Progenitor cell of endocrine pancreas (in vitro differentiated cells): Measurements from ENCODE around the gene NTN5. TPM values are rescaled to one million over a fixed set of nuclear protein-coding genes. Genes with fewer than 3 reads are reported as not detected.

ENCODE experiments used
- DNase-seq: peaks from one replicate; pipeline ENCODE4 v3.0.0; 2021; ENCODE audit warnings: low spot score; ENCODE audit not compliant: unreplicated experiment
- H3K27ac Mint-ChIP-seq: 2 replicates; pipeline ENCODE4 v1.8.0; 2021; ENCODE audit warnings: mild to moderate bottlenecking, moderate library complexity, mixed read lengths
- H3K27me3 Mint-ChIP-seq: 2 replicates; pipeline ENCODE4 v1.8.0; 2021; ENCODE audit warnings: mixed read lengths
- H3K36me3 Mint-ChIP-seq: 2 replicates; pipeline ENCODE4 v1.8.0; 2022; ENCODE audit warnings: mixed read lengths; ENCODE audit not compliant: insufficient read depth
- H3K4me1 Mint-ChIP-seq: 2 replicates; pipeline ENCODE4 v1.8.0; 2021; ENCODE audit warnings: low read depth, mixed read lengths
- H3K4me3 Mint-ChIP-seq: 2 replicates; pipeline ENCODE4 v1.8.0; 2021; ENCODE audit warnings: low read depth, mild to moderate bottlenecking, moderate library complexity, mixed read lengths
- H3K9me3 Mint-ChIP-seq: 2 replicates; pipeline ENCODE4 v1.8.0; 2021; ENCODE audit warnings: low read depth, mixed read lengths
- total RNA-seq: library from RNA; stranded (reverse); gene quantifications from 2 replicates; pipeline ENCODE4 v1.2.1, GENCODE V29; 2021
- TF ChIP-seq, protein P1 (sequence below): fragments of 200-600 bp; sonication (generic); IDR thresholded peaks from one replicate; pipeline ENCODE4 v1.5.0; 2021; ENCODE audit warnings: antibody characterized with exemption, mild to moderate bottlenecking; ENCODE audit not compliant: unreplicated experiment

NTN5 gene
- total RNA-seq, 1 donor from 2014 or later: 0.91 TPM

DNA sequence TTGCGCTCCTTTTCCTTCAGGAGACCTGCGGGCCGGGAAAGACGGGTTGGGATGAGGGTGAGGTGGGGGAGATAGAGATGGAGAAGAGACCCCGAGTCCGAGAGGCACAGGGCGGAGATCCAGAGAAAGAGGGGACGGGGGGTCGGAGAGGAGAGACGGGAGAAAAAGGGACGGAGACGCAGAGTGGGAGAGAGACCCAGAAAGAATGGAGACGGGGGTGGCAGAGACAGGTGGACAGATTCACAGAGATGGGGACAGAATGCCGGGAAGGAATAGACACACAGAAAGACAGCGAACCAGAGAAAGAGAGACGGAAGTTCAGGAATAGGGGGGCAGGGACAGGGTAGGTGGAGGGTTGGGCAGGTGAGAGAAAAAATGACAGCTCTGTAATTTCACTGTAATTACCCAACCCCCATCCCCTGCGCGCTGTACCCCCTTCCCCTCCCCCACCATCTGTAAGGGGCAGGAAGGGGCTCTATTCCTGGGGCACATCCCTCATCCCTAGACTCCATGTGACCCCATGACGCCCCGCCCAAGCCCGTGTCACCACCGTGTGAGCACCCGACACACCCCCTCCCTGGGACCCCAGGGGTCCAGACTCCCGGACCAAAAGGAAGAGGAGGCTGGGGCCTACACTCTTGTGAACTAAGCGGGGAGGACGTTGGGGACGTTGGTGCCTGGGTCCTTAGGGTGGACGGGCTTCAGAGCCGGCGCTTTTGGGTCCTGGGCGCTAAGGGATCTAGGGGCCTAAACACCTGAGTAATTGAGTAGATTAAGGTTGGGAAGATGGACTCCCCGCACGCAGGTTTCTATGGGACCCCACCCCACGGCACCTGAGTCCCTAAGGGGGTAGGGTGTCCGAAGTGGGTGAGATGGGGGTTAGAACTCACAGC lies 36.6 kb downstream of the NTN5 start:
- H3K4me1 Mint-ChIP-seq: peaks cover 18% of the 10 kb centered on the region
- no peaks in the 10 kb centered on the region for H3K9me3 Mint-ChIP-seq
- no peak overlapping the region for H3K27ac Mint-ChIP-seq
- H3K27me3 Mint-ChIP-seq: peaks cover 12% of the 10 kb centered on the region
- H3K4me3 Mint-ChIP-seq: peak overlapping the region; percentile 85
- H3K36me3 Mint-ChIP-seq: no peaks in the 10 kb centered on the region
- DNase-seq: no peak
- TF ChIP-seq, protein P1, sequence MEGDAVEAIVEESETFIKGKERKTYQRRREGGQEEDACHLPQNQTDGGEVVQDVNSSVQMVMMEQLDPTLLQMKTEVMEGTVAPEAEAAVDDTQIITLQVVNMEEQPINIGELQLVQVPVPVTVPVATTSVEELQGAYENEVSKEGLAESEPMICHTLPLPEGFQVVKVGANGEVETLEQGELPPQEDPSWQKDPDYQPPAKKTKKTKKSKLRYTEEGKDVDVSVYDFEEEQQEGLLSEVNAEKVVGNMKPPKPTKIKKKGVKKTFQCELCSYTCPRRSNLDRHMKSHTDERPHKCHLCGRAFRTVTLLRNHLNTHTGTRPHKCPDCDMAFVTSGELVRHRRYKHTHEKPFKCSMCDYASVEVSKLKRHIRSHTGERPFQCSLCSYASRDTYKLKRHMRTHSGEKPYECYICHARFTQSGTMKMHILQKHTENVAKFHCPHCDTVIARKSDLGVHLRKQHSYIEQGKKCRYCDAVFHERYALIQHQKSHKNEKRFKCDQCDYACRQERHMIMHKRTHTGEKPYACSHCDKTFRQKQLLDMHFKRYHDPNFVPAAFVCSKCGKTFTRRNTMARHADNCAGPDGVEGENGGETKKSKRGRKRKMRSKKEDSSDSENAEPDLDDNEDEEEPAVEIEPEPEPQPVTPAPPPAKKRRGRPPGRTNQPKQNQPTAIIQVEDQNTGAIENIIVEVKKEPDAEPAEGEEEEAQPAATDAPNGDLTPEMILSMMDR: no peak

DNA sequence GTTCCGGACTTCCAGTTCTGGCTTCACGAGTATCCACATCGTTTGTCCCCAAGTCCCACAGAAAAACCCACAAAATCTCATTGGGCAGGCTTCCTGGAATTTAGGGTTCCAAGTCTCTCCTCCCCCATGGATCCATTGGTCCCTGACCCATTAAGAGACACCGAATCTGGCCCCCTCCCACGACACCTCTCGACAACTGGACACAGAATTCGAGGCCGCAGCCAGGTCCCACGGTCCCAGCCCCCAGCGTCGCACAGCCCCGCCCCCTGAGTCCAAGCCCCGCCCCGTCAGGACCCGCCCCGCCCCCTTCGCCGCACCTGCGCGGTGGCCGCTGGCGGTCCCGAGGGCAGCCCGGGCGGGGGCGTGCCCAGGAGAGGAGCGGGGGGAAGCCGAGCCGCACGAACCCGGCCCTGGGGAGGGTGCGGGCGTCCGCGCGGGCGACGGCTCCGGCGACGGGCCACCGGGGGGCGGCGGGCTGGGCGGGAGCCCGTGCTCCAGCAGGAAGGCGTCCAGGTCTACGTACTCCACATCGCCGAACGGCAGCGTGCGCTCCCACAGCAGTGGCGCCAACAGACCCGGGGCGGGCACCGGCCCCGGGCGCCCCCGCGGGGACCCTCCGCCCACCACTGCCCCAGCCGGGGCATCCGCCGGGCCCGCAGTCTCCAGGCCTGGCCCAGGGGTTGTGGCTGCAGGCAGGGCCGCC lies 37.4 kb downstream of the NTN5 start:
- peaks cover 11% of the 10 kb centered on the region for H3K27me3 Mint-ChIP-seq
- no peaks in the 10 kb centered on the region for H3K9me3 Mint-ChIP-seq
- peaks cover 18% of the 10 kb centered on the region for H3K4me1 Mint-ChIP-seq
- no peaks in the 10 kb centered on the region for H3K36me3 Mint-ChIP-seq
- TF ChIP-seq, protein P1: no peak
- DNase-seq: no peak
- peak overlapping the region; percentile 85 for H3K4me3 Mint-ChIP-seq
- peak overlapping the region; percentile 91 for H3K27ac Mint-ChIP-seq

DNA sequence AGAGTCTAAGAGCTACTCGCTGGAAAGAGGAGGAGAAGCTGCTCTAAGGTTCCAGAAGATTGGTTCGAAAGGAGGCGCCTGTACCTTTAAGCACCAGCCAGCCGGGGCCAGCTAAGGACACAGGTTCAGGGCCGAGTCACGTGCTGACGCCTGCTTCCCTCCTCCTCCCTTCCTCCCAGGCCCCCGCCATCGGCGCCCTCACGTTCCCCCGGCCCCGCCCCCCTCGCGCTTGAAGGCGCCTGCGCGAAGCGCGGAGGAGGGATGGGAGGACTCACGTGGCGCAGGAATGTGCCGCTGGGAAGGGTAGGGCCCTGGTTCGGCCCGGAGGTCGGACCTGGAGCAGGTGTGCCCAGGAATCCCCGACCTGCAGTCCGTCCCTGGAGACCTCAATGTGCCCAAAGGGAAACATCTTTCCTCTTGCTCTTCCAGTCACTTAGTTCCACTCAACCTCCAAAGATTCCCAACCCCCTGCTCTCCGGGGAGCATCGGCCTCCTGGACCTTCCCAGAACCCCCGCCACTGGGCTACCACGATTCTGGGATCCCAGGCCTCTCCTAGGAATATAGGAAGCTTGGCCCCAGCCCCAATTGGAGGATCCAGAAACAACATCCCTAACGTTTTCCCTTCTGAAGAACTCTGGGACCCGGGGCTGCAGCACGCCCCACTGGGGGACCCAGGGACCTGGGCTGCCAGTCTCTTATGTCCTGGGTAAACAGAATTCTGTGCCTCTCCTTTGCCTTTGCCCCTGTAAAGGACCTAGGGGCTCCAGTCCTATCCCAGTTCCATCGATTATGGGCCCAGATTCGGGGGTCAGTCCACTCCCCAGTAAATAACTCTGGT lies 38.2 kb downstream of the NTN5 start:
- TF ChIP-seq, protein P1: no peak

DNA sequence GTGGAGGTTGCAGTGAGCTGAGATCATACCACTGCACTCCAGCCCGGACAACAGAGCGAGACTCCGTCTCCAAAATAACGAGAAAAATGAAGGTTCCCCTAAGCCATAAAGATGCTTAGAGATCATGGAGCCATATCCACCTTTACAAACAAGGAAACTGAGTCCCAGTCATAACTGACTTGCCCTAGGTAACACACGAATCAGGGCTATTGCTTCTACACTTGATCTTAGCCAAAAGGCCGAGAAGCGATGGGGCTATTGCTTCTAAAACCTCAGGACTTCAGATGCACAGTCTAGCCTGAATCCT lies 38.8 kb downstream of the NTN5 start:
- Mint-ChIP-seq H3K27me3 (peaks cover 6% of the 10 kb centered on the region), H3K27ac (no peak overlapping the region), H3K36me3 (peaks cover 1% of the 10 kb centered on the region), H3K4me1 (peaks cover 22% of the 10 kb centered on the region), H3K9me3 (no peaks in the 10 kb centered on the region), H3K4me3 (no peak overlapping the region)
- no peak for DNase-seq
- TF ChIP-seq, protein P1: no peak

More for the DNA sequence above, 38.2 kb downstream of the NTN5 start:
- Mint-ChIP-seq H3K27ac (peak overlapping the region; percentile 91), H3K4me3 (peak overlapping the region; percentile 64), H3K36me3 (peaks cover 1% of the 10 kb centered on the region), H3K4me1 (peaks cover 22% of the 10 kb centered on the region), H3K27me3 (peaks cover 7% of the 10 kb centered on the region), H3K9me3 (no peaks in the 10 kb centered on the region)
- peak; percentile 86 for DNase-seq
